ENCODE results near the gene AFP.

The AFP gene

GRCh38 chr4:73418677-73419076, 17.3 kb upstream of the AFP start:
- H4K91ac ChIP-seq (ENCODE audit: low read depth, low read length): no peak overlapping the region
- no peaks in the 10 kb centered on the region for H3K79me2 ChIP-seq (ENCODE audit: control insufficient read depth, insufficient read depth, low read length, poor library complexity)
- H3K27me3 ChIP-seq (ENCODE audit: insufficient read depth, low read length): no peaks in the 10 kb centered on the region
- H3K79me1 ChIP-seq (ENCODE audit: low read length): no peaks in the 10 kb centered on the region
- H3K4ac ChIP-seq (ENCODE audit: low read depth, low read length): no peak overlapping the region
- no peak overlapping the region for H2AK5ac ChIP-seq (ENCODE audit: low read length)
- no peak overlapping the region for H2AFZ ChIP-seq (ENCODE audit: insufficient read depth, low read length, poor library complexity)
- H3K27ac ChIP-seq (ENCODE audit: low read depth, low read length): no peak overlapping the region
- no peak overlapping the region for H2BK5ac ChIP-seq (ENCODE audit: low read depth, low read length, poor library complexity)
- H3K18ac ChIP-seq (ENCODE audit: low read length): no peak overlapping the region
- H3K9ac ChIP-seq (ENCODE audit: low read length): no peak overlapping the region
- H3K23ac ChIP-seq (ENCODE audit: low read length): no peak overlapping the region
- H2BK120ac ChIP-seq (ENCODE audit: insufficient read depth, low read length, poor library complexity): no peak overlapping the region
- no peak overlapping the region for H3K4me2 ChIP-seq (ENCODE audit: low read length)
- no peak overlapping the region for H3K4me3 ChIP-seq (ENCODE audit: low read depth, low read length)
- DNase-seq: no peak
- no peak overlapping the region for H4K8ac ChIP-seq (ENCODE audit: low read depth, low read length)
- no peaks in the 10 kb centered on the region for H3K9me3 ChIP-seq (ENCODE audit: insufficient read depth, low read depth, low read length)
- H3K4me1 ChIP-seq (ENCODE audit: control insufficient read depth in 1 of 2, insufficient read depth in 2 of 2, low read length in 2 of 2): no peaks in the 10 kb centered on the region
- no peak overlapping the region for H3K14ac ChIP-seq (ENCODE audit: low read length)
- no peak overlapping the region for H4K12ac ChIP-seq (ENCODE audit: low read depth, low read length)
- no peak overlapping the region for H2BK12ac ChIP-seq (ENCODE audit: low read length)
- no CpG with 5 or more reads among the region's 1 CpG for WGBS (ENCODE audit: extremely low coverage, insufficient coverage, insufficient read length)
- no peaks in the 10 kb centered on the region for H3K36me3 ChIP-seq (ENCODE audit: control insufficient read depth in 1 of 2, insufficient read depth in 2 of 2, low read length in 2 of 2)

GRCh38 chr4:73419106-73420038, 16.6 kb upstream of the AFP start:
- H3K14ac ChIP-seq (ENCODE audit: low read length): no peak overlapping the region
- H3K4ac ChIP-seq (ENCODE audit: low read depth, low read length): no peak overlapping the region
- H3K79me1 ChIP-seq (ENCODE audit: low read length): no peaks in the 10 kb centered on the region
- no peak overlapping the region for H2BK120ac ChIP-seq (ENCODE audit: insufficient read depth, low read length, poor library complexity)
- H3K9me3 ChIP-seq (ENCODE audit: insufficient read depth, low read depth, low read length): no peaks in the 10 kb centered on the region
- H4K8ac ChIP-seq (ENCODE audit: low read depth, low read length): no peak overlapping the region
- H2AFZ ChIP-seq (ENCODE audit: insufficient read depth, low read length, poor library complexity): no peak overlapping the region
- H3K4me1 ChIP-seq (ENCODE audit: control insufficient read depth in 1 of 2, insufficient read depth in 2 of 2, low read length in 2 of 2): no peaks in the 10 kb centered on the region
- H4K91ac ChIP-seq (ENCODE audit: low read depth, low read length): no peak overlapping the region
- H2BK12ac ChIP-seq (ENCODE audit: low read length): no peak overlapping the region
- no peak overlapping the region for H3K4me3 ChIP-seq (ENCODE audit: low read depth, low read length)
- no peak overlapping the region for H3K9ac ChIP-seq (ENCODE audit: low read length)
- no CpG with 5 or more reads among the region's 7 CpGs for WGBS (ENCODE audit: extremely low coverage, insufficient coverage, insufficient read length)
- no peaks in the 10 kb centered on the region for H3K36me3 ChIP-seq (ENCODE audit: control insufficient read depth in 1 of 2, insufficient read depth in 2 of 2, low read length in 2 of 2)
- no peak overlapping the region for H2AK5ac ChIP-seq (ENCODE audit: low read length)
- H3K18ac ChIP-seq (ENCODE audit: low read length): no peak overlapping the region
- no peak overlapping the region for H3K27ac ChIP-seq (ENCODE audit: low read depth, low read length)
- no peak for DNase-seq
- H2BK5ac ChIP-seq (ENCODE audit: low read depth, low read length, poor library complexity): no peak overlapping the region
- no peaks in the 10 kb centered on the region for H3K79me2 ChIP-seq (ENCODE audit: control insufficient read depth, insufficient read depth, low read length, poor library complexity)
- H3K23ac ChIP-seq (ENCODE audit: low read length): no peak overlapping the region
- no peak overlapping the region for H3K4me2 ChIP-seq (ENCODE audit: low read length)
- H4K12ac ChIP-seq (ENCODE audit: low read depth, low read length): no peak overlapping the region
- H3K27me3 ChIP-seq (ENCODE audit: insufficient read depth, low read length): no peaks in the 10 kb centered on the region

- Histone ChIP-seq H4K12ac (ENCODE audit: low read depth, low read length) (no peak overlapping the region), H3K79me2 (ENCODE audit: control insufficient read depth, insufficient read depth, low read length, poor library complexity) (no peaks in the 10 kb centered on the region), H4K8ac (ENCODE audit: low read depth, low read length) (no peak overlapping the region), H2BK5ac (ENCODE audit: low read depth, low read length, poor library complexity) (no peak overlapping the region), H2BK120ac (ENCODE audit: insufficient read depth, low read length, poor library complexity) (no peak overlapping the region), H4K91ac (ENCODE audit: low read depth, low read length) (no peak overlapping the region), H3K4me2 (ENCODE audit: low read length) (no peak overlapping the region), H3K27me3 (ENCODE audit: insufficient read depth, low read length) (no peaks in the 10 kb centered on the region), H2AFZ (ENCODE audit: insufficient read depth, low read length, poor library complexity) (no peak overlapping the region), H3K27ac (ENCODE audit: low read depth, low read length) (no peak overlapping the region), H3K79me1 (ENCODE audit: low read length) (no peaks in the 10 kb centered on the region), H3K9ac (ENCODE audit: low read length) (no peak overlapping the region), H3K4me1 (ENCODE audit: control insufficient read depth in 1 of 2, insufficient read depth in 2 of 2, low read length in 2 of 2) (no peaks in the 10 kb centered on the region), H3K9me3 (ENCODE audit: insufficient read depth, low read depth, low read length) (no peaks in the 10 kb centered on the region), H3K4me3 (ENCODE audit: low read depth, low read length) (no peak overlapping the region), H2AK5ac (ENCODE audit: low read length) (no peak overlapping the region), H3K18ac (ENCODE audit: low read length) (no peak overlapping the region), H3K36me3 (ENCODE audit: control insufficient read depth in 1 of 2, insufficient read depth in 2 of 2, low read length in 2 of 2) (no peaks in the 10 kb centered on the region), H3K23ac (ENCODE audit: low read length) (no peak overlapping the region), H2BK12ac (ENCODE audit: low read length) (no peak overlapping the region), H3K14ac (ENCODE audit: low read length) (no peak overlapping the region), H3K4ac (ENCODE audit: low read depth, low read length) (no peak overlapping the region)
- DNase-seq: no peak
- no CpG with 5 or more reads among the region's 2 CpGs for WGBS (ENCODE audit: extremely low coverage, insufficient coverage, insufficient read length)
Measured at GRCh38 chr4:73420615-73421014, 15.4 kb upstream of the AFP start.

GRCh38 chr4:73421708-73422457, 14.1 kb upstream of the AFP start:
- Histone ChIP-seq H2BK120ac (ENCODE audit: insufficient read depth, low read length, poor library complexity) (no peak overlapping the region), H3K9me3 (ENCODE audit: insufficient read depth, low read depth, low read length) (no peaks in the 10 kb centered on the region), H3K23ac (ENCODE audit: low read length) (no peak overlapping the region), H3K9ac (ENCODE audit: low read length) (no peak overlapping the region), H3K36me3 (ENCODE audit: control insufficient read depth in 1 of 2, insufficient read depth in 2 of 2, low read length in 2 of 2) (no peaks in the 10 kb centered on the region), H4K12ac (ENCODE audit: low read depth, low read length) (no peak overlapping the region), H2AK5ac (ENCODE audit: low read length) (no peak overlapping the region), H3K27me3 (ENCODE audit: insufficient read depth, low read length) (no peaks in the 10 kb centered on the region), H3K27ac (ENCODE audit: low read depth, low read length) (no peak overlapping the region), H3K4me3 (ENCODE audit: low read depth, low read length) (no peak overlapping the region), H3K4ac (ENCODE audit: low read depth, low read length) (no peak overlapping the region), H3K14ac (ENCODE audit: low read length) (no peak overlapping the region), H2BK5ac (ENCODE audit: low read depth, low read length, poor library complexity) (no peak overlapping the region), H3K79me1 (ENCODE audit: low read length) (no peaks in the 10 kb centered on the region), H4K8ac (ENCODE audit: low read depth, low read length) (no peak overlapping the region), H4K91ac (ENCODE audit: low read depth, low read length) (no peak overlapping the region), H3K18ac (ENCODE audit: low read length) (no peak overlapping the region), H2AFZ (ENCODE audit: insufficient read depth, low read length, poor library complexity) (no peak overlapping the region), H3K4me2 (ENCODE audit: low read length) (no peak overlapping the region), H3K4me1 (ENCODE audit: control insufficient read depth in 1 of 2, insufficient read depth in 2 of 2, low read length in 2 of 2) (no peaks in the 10 kb centered on the region), H3K79me2 (ENCODE audit: control insufficient read depth, insufficient read depth, low read length, poor library complexity) (no peaks in the 10 kb centered on the region), H2BK12ac (ENCODE audit: low read length) (no peak overlapping the region)
- DNase-seq: no peak

Measured in trophoblast cell (in vitro differentiated cells and primary cell).